ENCODE measurements around the gene ADAMTS17.

ADAMTS17 gene

GRCh38 chr15:100229181-100230163 is 112.3 kb downstream of the ADAMTS17 start:
- Histone ChIP-seq H3K4me1 (ENCODE audit: low read length) (no peaks in the 10 kb centered on the region), H3K27me3 (ENCODE audit: low read depth, low read length) (peaks cover 2% of the 10 kb centered on the region; the same call in 1 of the 2 replicates), H3K4me2 (ENCODE audit: low read length) (no peak overlapping the region), H2AFZ (ENCODE audit: low read depth, low read length) (no peak overlapping the region), H3K79me2 (ENCODE audit: low read length) (no peaks in the 10 kb centered on the region), H3K4me3 (ENCODE audit: low read length) (no peak overlapping the region), H4K20me1 (ENCODE audit: insufficient read depth, low read length) (no peaks in the 10 kb centered on the region), H3K9me3 (ENCODE audit: insufficient read depth, low read length) (no peaks in the 10 kb centered on the region), H3K36me3 (replicated peaks; ENCODE audit: low read depth, low read length) (no peaks in the 10 kb centered on the region), H3K9ac (ENCODE audit: low read length) (no peak overlapping the region), H3K27ac (ENCODE audit: low read length) (no peak overlapping the region)
- no peak for TF ChIP-seq EZH2phosphoT487 (IDR thresholded peaks at IDR 0.05; ENCODE audit: low read depth)
- TF ChIP-seq, protein P1, sequence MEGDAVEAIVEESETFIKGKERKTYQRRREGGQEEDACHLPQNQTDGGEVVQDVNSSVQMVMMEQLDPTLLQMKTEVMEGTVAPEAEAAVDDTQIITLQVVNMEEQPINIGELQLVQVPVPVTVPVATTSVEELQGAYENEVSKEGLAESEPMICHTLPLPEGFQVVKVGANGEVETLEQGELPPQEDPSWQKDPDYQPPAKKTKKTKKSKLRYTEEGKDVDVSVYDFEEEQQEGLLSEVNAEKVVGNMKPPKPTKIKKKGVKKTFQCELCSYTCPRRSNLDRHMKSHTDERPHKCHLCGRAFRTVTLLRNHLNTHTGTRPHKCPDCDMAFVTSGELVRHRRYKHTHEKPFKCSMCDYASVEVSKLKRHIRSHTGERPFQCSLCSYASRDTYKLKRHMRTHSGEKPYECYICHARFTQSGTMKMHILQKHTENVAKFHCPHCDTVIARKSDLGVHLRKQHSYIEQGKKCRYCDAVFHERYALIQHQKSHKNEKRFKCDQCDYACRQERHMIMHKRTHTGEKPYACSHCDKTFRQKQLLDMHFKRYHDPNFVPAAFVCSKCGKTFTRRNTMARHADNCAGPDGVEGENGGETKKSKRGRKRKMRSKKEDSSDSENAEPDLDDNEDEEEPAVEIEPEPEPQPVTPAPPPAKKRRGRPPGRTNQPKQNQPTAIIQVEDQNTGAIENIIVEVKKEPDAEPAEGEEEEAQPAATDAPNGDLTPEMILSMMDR (IDR thresholded peaks at IDR 0.05; ENCODE audit: low read depth, low read length), result no peak

- Histone ChIP-seq H3K4me1 (ENCODE audit: low read length) (no peaks in the 10 kb centered on the region), H3K27me3 (ENCODE audit: low read depth, low read length) (peaks cover 2% of the 10 kb centered on the region; the same call in 1 of the 2 replicates), H3K9ac (ENCODE audit: low read length) (no peak overlapping the region), H2AFZ (ENCODE audit: low read depth, low read length) (no peak overlapping the region), H3K36me3 (replicated peaks; ENCODE audit: low read depth, low read length) (no peaks in the 10 kb centered on the region), H3K27ac (ENCODE audit: low read length) (no peak overlapping the region), H3K4me2 (ENCODE audit: low read length) (no peak overlapping the region), H3K9me3 (ENCODE audit: insufficient read depth, low read length) (no peaks in the 10 kb centered on the region), H3K79me2 (ENCODE audit: low read length) (no peaks in the 10 kb centered on the region), H3K4me3 (ENCODE audit: low read length) (no peak overlapping the region), H4K20me1 (ENCODE audit: insufficient read depth, low read length) (no peaks in the 10 kb centered on the region)
- TF ChIP-seq EZH2phosphoT487 (IDR thresholded peaks at IDR 0.05; ENCODE audit: low read depth), result no peak
- TF ChIP-seq, protein P1 (IDR thresholded peaks at IDR 0.05; ENCODE audit: low read depth, low read length), result no peak
Observed at GRCh38 chr15:100227781-100228180, 114.0 kb downstream of the ADAMTS17 start.

DNA sequence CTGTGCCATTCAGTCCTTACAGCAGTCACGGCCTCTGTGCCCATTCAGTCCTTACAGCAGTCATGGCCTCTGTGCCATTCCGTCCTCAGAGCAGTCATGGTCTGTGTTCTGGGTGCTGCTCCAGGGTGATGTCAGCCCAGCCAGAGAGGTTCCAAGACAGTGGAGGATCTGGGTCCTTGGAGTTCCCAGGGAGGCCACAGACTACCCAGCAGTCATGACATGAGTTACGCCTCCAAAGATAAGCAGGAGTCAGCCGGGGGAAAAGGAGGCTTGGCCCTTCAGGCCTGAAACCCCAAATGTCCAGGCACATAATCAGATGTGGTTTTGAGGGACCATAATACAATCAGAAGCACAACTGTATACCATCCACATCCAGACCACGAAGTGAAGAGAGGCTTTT is 115.7 kb downstream of the ADAMTS17 start:
- Histone ChIP-seq H4K20me1 (ENCODE audit: insufficient read depth, low read length) (no peaks in the 10 kb centered on the region), H3K36me3 (replicated peaks; ENCODE audit: low read depth, low read length) (no peaks in the 10 kb centered on the region), H3K27ac (ENCODE audit: low read length) (no peak overlapping the region), H3K9me3 (ENCODE audit: insufficient read depth, low read length) (no peaks in the 10 kb centered on the region), H3K9ac (ENCODE audit: low read length) (no peak overlapping the region), H3K4me1 (ENCODE audit: low read length) (no peaks in the 10 kb centered on the region), H3K4me3 (ENCODE audit: low read length) (no peak overlapping the region), H3K79me2 (ENCODE audit: low read length) (no peaks in the 10 kb centered on the region), H3K4me2 (ENCODE audit: low read length) (no peak overlapping the region), H2AFZ (ENCODE audit: low read depth, low read length) (no peak overlapping the region), H3K27me3 (ENCODE audit: low read depth, low read length) (no peaks in the 10 kb centered on the region)
- TF ChIP-seq, protein P1 (IDR thresholded peaks at IDR 0.05; ENCODE audit: low read depth, low read length), result no peak
- no peak for TF ChIP-seq EZH2phosphoT487 (IDR thresholded peaks at IDR 0.05; ENCODE audit: low read depth)

Measured in OCI-LY3 (cell line).